ELR (cell line): ENCODE data around the gene UVRAG.
A peak's percentile ranks its signal among the peaks of the same experiment; 100 is the strongest.

Experiments used
- DNase-seq: peaks from one replicate; pipeline ENCODE4 v3.0.0-alpha.2; 2015; ENCODE audit warnings: low read depth

The UVRAG gene

GRCh38 chr11:76172583-76172982 lies 357.6 kb downstream of the UVRAG start:
- no peak for DNase-seq

- no peak for DNase-seq
Observed at GRCh38 chr11:76173663-76174062, 358.7 kb downstream of the UVRAG start.

- DNase-seq = no peak
Observed at GRCh38 chr11:76174330-76174729, 359.3 kb downstream of the UVRAG start.

GRCh38 chr11:76175783-76176182 lies 360.8 kb downstream of the UVRAG start:
- DNase-seq = no peak

- DNase-seq = no peak
Observed at GRCh38 chr11:76176463-76176862, 361.5 kb downstream of the UVRAG start.

GRCh38 chr11:76177250-76177686 lies 362.3 kb downstream of the UVRAG start:
- DNase-seq = no peak

GRCh38 chr11:76179147-76179546 lies 364.1 kb downstream of the UVRAG start:
- no peak for DNase-seq

GRCh38 chr11:76181371-76181770 lies 366.4 kb downstream of the UVRAG start:
- no peak for DNase-seq

- peak; percentile 37 for DNase-seq
Observed at GRCh38 chr11:76184551-76184993, 369.6 kb downstream of the UVRAG start.

GRCh38 chr11:76185511-76185910 lies 370.5 kb downstream of the UVRAG start:
- DNase-seq = no peak

GRCh38 chr11:76185931-76186401 lies 371.0 kb downstream of the UVRAG start:
- DNase-seq = no peak

- DNase-seq = no peak
Observed at GRCh38 chr11:76186776-76187279, 371.8 kb downstream of the UVRAG start.

- no peak for DNase-seq
Observed at GRCh38 chr11:76188873-76189272, 373.9 kb downstream of the UVRAG start.

- DNase-seq = no peak
Observed at GRCh38 chr11:76189682-76190081, 374.7 kb downstream of the UVRAG start.

GRCh38 chr11:76190376-76190775 lies 375.4 kb downstream of the UVRAG start:
- no peak for DNase-seq
